ENCODE data around the gene PRKCD. TPM values are rescaled to one million over a fixed set of nuclear protein-coding genes. Genes with fewer than 3 reads are reported as not detected.

PRKCD gene
- total and polyA plus RNA-seq, 2 donors (not counting 1 experiment from before 2014, with no cell fraction given): 46.7 to 68.8 TPM

- peaks cover 13% of the 10 kb centered on the region for H3K27me3 Mint-ChIP-seq
- ChIA-PET CTCF (interaction anchor here (1.5 to 2.4 kb wide), 2 partner anchors 21 to 41 kb away, joined by 5 to 14 read pairs; no protein-coding TSS in a partner anchor), POLR2A (no interaction called here)
- ATAC-seq (ENCODE audit: low read depth): no peak
- H3K9ac ChIP-seq (ENCODE audit: low read length): no peak overlapping the region
- no peak overlapping the region for H3K4me3 Mint-ChIP-seq
- peaks cover 13 to 21% of the 10 kb centered on the region in 2 donors for H3K4me1 ChIP-seq (ENCODE audit: control insufficient read depth in 2 of 2, insufficient read depth in 2 of 2, low read length in 2 of 2)
- H3K9me3 ChIP-seq (ENCODE audit: control extremely low read depth in 1 of 3, control insufficient read depth in 2 of 3, insufficient read depth in 1 of 3, low read length in 2 of 3): no peaks in the 10 kb centered on the region
- TF ChIP-seq EZH2 (IDR thresholded peaks at IDR 0.05; ENCODE audit: borderline replicate concordance, insufficient read depth, low read depth, low read length, poor library complexity, severe bottlenecking) (no peak), CTCF (IDR thresholded peaks at IDR 0.05) (no peak)
- H3K79me2 ChIP-seq (ENCODE audit: control insufficient read depth, insufficient read depth, low read length): peaks cover 9% of the 10 kb centered on the region
- no peak overlapping the region for H3K4me3 ChIP-seq (ENCODE audit: control extremely low read depth in 1 of 5, extremely low read depth in 1 of 5, insufficient read depth in 1 of 5, low read depth in 2 of 5, low read length in 4 of 5)
- peaks cover 15% of the 10 kb centered on the region for H3K4me1 Mint-ChIP-seq
- H3K4me2 ChIP-seq (replicated peaks; ENCODE audit: low read depth, low read length, poor library complexity, severe bottlenecking): no peak overlapping the region
- H2AFZ ChIP-seq (ENCODE audit: insufficient read depth, low read depth, low read length, poor library complexity, severe bottlenecking): no peak overlapping the region
- no peaks in the 10 kb centered on the region for H3K36me3 ChIP-seq (replicated peaks in 1 of 2; ENCODE audit: control extremely low read depth in 1 of 2, control insufficient read depth in 1 of 2, extremely low read depth in 1 of 2, insufficient read depth in 2 of 2, low read length in 1 of 2)
- DNase-seq: no peak
- H3K27ac Mint-ChIP-seq: no peak overlapping the region
- peaks cover 0 to 31% (median 12%) of the 10 kb centered on the region in 4 experiments for H3K27me3 ChIP-seq (replicated peaks in 1 of 4; ENCODE audit: control extremely low read depth in 1 of 4, control insufficient read depth in 3 of 4, insufficient read depth in 4 of 4, low read length in 3 of 4)
- no peaks in the 10 kb centered on the region for H3K9me3 Mint-ChIP-seq (ENCODE audit: insufficient read depth)
- 92% methylated on average over 3 of the region's 4 CpGs for WGBS (ENCODE audit: insufficient coverage)
- no peaks in the 10 kb centered on the region for H4K20me1 ChIP-seq (ENCODE audit: control insufficient read depth, insufficient read depth, low read length, poor library complexity, severe bottlenecking)
- intact Hi-C loops (cut with micrococcal nuclease): no loop called here
- H3K27ac ChIP-seq (ENCODE audit: low read length in 2 of 2): no peak overlapping the region
Observed at GRCh38 chr3:53154881-53155285, 6.1 kb upstream of the PRKCD start.

GRCh38 chr3:53155760-53156159 is 5.2 kb upstream of the PRKCD start:
- Histone ChIP-seq H3K36me3 (replicated peaks in 1 of 2; ENCODE audit: control extremely low read depth in 1 of 2, control insufficient read depth in 1 of 2, extremely low read depth in 1 of 2, insufficient read depth in 2 of 2, low read length in 1 of 2) (no peaks in the 10 kb centered on the region), H3K4me2 (replicated peaks; ENCODE audit: low read depth, low read length, poor library complexity, severe bottlenecking) (no peak overlapping the region), H3K4me3 (ENCODE audit: control extremely low read depth in 1 of 5, extremely low read depth in 1 of 5, insufficient read depth in 1 of 5, low read depth in 2 of 5, low read length in 4 of 5) (no peak overlapping the region), H3K9me3 (ENCODE audit: control extremely low read depth in 1 of 3, control insufficient read depth in 2 of 3, insufficient read depth in 1 of 3, low read length in 2 of 3) (no peaks in the 10 kb centered on the region), H3K27me3 (replicated peaks in 1 of 4; ENCODE audit: control extremely low read depth in 1 of 4, control insufficient read depth in 3 of 4, insufficient read depth in 4 of 4, low read length in 3 of 4) (peaks cover 0 to 31% (median 12%) of the 10 kb centered on the region in 4 experiments), H3K79me2 (ENCODE audit: control insufficient read depth, insufficient read depth, low read length) (peaks cover 18% of the 10 kb centered on the region), H3K4me1 (ENCODE audit: control insufficient read depth in 2 of 2, insufficient read depth in 2 of 2, low read length in 2 of 2) (peaks cover 18 to 28% of the 10 kb centered on the region in 2 donors), H2AFZ (ENCODE audit: insufficient read depth, low read depth, low read length, poor library complexity, severe bottlenecking) (no peak overlapping the region), H4K20me1 (ENCODE audit: control insufficient read depth, insufficient read depth, low read length, poor library complexity, severe bottlenecking) (no peaks in the 10 kb centered on the region), H3K27ac (ENCODE audit: low read length in 2 of 2) (no peak overlapping the region), H3K9ac (ENCODE audit: low read length) (no peak overlapping the region)
- no peaks in the 10 kb centered on the region for H3K9me3 Mint-ChIP-seq (ENCODE audit: insufficient read depth)
- intact Hi-C loops (cut with micrococcal nuclease): no loop called here
- H3K27me3 Mint-ChIP-seq: peaks cover 13% of the 10 kb centered on the region
- H3K4me1 Mint-ChIP-seq: peaks cover 22% of the 10 kb centered on the region
- TF ChIP-seq EZH2 (IDR thresholded peaks at IDR 0.05; ENCODE audit: borderline replicate concordance, insufficient read depth, low read depth, low read length, poor library complexity, severe bottlenecking): no peak
- TF ChIP-seq CTCF (IDR thresholded peaks at IDR 0.05): no peak
- no peak for DNase-seq
- no peak overlapping the region for H3K4me3 Mint-ChIP-seq
- ATAC-seq (ENCODE audit: low read depth): no peak
- 84% methylated on average over 6 of the region's 6 CpGs for WGBS (ENCODE audit: insufficient coverage)
- CTCF ChIA-PET: interaction anchor here (1.5 to 2.4 kb wide), 2 partner anchors 37 to 41 kb away, joined by 3 to 14 read pairs; no protein-coding TSS in a partner anchor
- H3K27ac Mint-ChIP-seq: no peak overlapping the region
- POLR2A ChIA-PET: interaction anchor here (0.8 kb wide), 1 partner anchor 110 kb away, joined by 4 read pairs; no protein-coding TSS in a partner anchor
